NK-92 (cell line): Measurements from ENCODE around the gene CRYGC.
"Not testable (repeated sequence)": the region's sequence is repeated elsewhere in the genome, so short reads cannot be mapped to it uniquely, and the experiment has no call there.

Experiments used
- DNase-seq: peaks from one replicate; lab custom pipeline; 2025; ENCODE audit not compliant: unreplicated experiment; lab: John Stamatoyannopoulos, UW

Gene CRYGC

DNA sequence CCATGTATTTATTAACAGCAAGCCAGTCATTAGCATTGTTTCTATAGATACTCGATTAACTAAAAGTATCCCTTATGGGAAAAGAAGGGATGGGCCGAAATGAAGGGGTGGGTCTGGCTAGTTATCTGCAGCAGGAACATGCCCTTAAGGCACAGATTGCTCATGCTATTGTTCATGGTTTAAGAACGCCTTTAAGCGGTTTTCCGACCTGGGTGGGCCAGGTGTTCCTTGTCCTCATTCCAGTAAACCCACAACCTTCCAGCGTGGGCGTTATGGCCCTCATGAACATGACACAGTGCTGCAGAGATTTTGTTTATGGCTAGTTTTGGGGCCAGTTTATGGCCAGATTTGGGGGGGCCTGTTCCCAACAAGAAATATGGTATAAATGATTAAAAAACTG is 8.7 kb upstream of the CRYGC start:
- not testable (repeated sequence) for DNase-seq

GRCh38 chr2:208136716-208137094 is 7.1 kb upstream of the CRYGC start:
- DNase-seq, result no peak

GRCh38 chr2:208135794-208136715 is 6.4 kb upstream of the CRYGC start:
- no peak for DNase-seq

DNA sequence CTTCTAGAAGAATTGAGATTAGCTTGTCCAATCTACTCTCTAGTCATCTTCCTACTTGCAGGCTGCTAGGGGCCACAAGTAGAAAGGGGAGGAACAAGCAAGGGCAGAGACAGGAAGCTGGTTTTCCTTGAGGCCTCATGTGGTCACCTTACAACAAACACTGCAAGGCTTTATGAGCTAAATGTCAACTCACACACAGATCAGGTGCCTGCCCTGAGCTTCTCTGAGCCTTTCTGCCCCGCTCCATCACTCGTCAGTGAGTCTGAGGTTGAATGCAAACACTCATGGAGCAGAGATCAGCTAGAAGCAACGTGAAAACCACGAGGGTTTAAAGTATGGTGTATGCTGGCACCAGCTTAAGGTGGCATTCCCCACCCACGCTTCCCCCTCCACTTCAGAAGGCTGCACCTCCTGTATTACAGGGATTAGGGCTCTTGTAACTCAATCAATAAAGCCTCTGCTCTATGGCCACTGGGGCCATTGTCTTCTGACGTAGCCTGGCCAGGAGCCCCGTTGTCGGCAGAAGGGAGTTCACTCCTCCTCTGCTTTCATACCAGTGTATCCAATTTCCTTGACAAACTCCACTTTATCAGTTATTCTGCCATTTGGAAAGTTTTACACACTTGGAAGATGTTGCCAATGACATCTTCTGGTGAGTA is 5.4 kb upstream of the CRYGC start:
- no peak for DNase-seq

- no peak for DNase-seq
These were observed 1.1 kb upstream of the CRYGC start for GRCh38 chr2:208130712-208131110.

DNA sequence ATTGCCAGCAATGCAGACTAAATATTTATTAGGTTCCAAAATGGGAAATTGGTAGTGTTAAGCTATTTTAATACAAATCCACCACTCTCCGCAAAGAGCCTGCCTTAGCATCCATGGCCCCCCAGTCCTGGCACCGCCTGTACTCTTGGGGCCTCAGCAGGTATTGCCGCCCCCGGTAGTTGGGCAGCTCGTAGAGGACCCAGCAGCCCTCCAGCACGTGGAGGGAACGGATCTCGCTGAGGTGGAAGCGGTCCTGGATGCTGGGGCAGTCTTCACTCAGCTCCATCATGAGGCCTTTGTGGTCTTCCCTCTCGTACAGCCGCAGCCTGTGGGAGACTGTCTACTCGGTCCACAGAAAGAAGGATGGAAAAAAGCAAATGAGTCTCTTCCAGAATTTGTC is 1.5 kb downstream of the CRYGC start:
- DNase-seq, result no peak

DNA sequence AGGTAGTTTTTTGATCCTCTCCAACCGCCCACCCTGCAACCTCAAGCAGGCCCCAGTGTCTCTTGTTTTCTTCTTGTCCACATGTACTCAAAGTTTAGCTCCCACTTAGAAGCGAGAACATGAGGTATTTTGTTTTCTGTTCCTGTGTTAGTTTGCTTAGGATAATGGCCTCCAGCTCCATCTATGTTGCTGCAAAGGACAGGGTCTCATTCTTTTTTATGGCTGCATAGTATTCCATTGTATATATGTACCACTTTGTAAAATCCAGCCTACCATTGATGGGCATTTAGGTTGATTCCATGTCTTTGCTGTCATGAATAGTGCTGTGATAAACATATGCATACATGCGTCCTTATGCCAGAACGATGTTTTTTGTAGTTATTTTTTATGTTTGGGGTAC is 2.5 kb downstream of the CRYGC start:
- no peak for DNase-seq

DNA sequence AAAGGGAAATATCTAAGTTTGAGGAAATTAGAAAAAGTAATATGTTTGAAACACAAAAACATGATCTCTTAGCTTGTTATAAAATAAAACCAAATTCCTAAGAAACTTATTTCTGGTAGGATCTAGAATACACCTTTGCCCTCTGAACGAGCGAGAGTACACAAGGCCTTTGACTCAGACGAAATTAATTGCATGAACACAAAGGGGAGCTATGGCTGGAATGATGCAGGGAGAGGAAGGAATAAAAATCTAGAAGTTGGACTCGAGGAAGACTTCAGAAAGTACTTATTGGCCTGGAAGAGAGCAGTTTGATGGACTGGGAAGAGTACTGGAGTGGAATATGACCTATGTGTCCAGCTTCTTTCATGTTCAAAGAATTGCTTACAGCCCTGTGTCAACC is 4.4 kb downstream of the CRYGC start:
- DNase-seq, result no peak

- not testable (repeated sequence) for DNase-seq
These were observed 5.5 kb downstream of the CRYGC start, which contains the start of gene CRYGD for GRCh38 chr2:208124013-208124715. TSS of gene CRYGD (minus strand) at chr2:208124524. CDS start at chr2:208124473, 51 bp downstream.

DNA sequence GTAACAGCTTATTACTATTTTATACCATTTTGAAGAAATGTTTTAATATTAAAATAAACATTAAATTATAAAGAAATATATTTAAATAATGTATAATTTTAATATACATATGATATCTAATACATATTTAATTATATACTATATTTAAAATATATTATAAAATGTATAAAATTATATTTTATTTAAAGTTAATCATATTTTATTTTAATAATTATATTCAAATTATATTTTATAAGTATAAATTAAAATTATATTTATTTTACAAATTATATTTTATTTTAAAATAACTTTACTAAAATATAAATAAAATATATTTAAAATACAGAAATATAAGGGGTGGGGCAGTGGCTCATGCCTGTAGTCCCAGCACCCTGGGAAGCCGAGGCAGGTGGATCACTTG is 7.4 kb downstream of the CRYGC start:
- DNase-seq, result no peak

DNA sequence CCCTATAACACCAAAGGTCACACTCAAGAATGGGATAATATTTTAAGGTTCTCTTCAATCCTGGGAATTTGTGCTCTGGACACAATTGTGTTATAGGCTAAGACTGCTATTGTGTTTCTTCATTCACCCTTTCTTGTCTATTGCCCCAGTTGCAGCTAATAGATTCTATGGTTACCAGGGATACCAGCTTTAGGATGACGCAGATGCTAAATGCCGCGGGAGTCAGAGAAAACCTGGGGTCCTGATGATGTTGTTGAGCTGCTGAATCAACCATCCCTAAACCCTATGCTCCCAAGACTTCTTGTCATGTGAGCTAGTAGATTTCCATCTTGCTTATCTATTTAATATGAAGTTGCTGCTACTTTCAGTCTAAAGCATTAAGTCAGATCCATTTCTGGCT is 10.7 kb downstream of the CRYGC start:
- no peak for DNase-seq

DNA sequence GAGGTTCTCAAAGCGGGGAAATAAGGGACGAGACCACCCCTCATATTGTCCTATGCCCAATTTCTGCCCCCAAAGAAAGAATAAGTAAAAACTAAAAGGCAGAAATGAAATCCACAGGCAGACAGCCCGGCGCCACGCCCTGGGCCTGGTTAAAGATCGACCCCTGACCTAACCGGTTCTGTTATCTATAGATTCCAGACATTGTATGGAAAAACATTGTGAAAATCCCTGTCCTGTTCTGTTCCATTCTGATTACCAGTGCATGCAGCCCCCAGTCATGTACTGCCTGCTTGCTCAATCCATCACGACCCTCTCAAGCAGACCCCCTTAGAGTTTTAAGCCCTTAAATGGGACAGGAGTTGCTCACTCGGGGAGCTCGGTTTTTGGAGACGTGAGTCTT is 12.2 kb downstream of the CRYGC start:
- DNase-seq, result not testable (repeated sequence)

- no peak for DNase-seq
These were observed 16.7 kb downstream of the CRYGC start for GRCh38 chr2:208112969-208113368.

DNA sequence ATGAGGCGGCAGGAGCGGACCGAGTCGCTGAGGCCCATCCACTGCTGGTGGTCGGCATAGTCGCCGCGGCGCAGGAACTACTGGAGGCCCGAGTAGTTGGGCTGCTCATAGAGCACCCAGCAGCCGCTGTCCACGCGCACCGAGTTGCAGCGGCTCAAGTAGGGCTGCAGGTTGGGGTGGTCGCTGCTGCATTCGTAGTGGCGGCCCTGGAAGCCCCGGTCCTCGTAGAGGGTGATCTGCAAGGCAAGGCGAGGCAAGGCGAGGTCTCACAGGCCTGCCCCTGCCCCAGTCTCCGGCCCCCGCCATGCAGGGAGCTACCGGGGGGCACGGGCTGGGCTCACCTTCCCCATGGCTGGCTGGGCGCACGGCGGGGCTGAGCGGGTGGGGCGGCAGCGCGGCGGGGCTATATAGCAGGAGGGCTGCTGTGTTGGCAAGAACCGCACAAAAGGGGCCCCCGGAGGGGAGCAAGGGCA is 17.3 kb downstream of the CRYGC start:
- DNase-seq, result not testable (repeated sequence)

DNA sequence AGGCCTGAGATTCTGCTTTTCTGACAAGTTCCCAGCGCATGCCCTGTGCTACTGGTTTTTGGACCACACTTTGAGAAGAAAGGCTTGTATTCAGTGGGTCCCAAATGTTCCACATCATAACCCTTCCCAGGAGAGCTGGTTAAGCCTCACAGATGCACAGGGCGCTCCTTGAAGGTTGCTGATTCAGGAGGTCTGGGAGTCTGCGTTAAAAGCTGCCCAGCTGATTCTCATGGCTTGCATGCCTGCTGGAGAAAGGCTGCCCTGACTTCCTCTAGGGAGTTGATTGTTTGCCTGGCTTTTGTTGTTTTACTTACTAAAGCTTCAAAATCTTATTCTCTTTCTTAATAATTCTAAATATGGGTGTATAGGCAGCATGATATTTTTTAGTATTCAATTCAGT is 26.0 kb downstream of the CRYGC start:
- no peak for DNase-seq

- DNase-seq, result no peak
These were observed 27.7 kb downstream of the CRYGC start for GRCh38 chr2:208101716-208102631.

GRCh38 chr2:208099682-208100470 is 29.8 kb downstream of the CRYGC start:
- no peak for DNase-seq

DNA sequence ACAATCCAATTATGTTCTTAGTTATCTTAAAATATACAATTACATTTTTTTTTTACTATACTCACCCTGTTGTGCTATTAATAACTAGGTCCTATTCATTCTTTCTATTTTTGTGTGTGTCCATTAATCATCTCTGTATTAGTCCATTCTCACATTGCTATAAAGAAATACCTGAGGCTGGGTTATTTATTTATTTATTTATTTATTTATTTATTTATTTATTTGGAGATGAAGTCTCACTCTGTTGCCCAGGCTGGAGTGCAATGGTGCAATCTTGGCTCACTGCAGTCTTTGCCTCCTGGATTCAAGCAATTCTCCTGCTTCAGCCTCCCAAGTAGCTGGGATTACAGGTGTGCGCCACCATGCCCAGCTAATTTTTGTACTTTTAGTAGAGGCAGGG is 30.9 kb downstream of the CRYGC start:
- not testable (repeated sequence) for DNase-seq

DNA sequence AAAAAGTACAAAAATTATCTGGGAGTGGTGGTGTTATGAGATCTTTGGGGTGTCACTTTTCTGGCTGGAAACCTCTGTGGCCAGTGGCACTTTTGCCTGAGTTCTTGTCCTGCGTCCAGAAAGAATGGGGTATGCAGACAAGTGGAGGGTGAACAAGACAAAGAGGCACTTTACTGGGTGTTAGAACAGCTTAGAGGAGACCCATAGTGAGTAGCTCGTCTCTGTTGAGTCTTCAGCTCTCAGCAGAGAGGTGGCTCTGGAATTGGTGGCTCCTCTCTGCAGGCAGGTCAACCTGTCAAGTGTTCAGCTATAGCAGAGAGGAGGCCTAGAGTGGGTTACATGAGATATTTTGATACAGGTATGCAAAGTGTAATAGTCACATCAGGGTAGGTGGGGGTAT is 31.4 kb downstream of the CRYGC start:
- DNase-seq, result no peak

- no peak for DNase-seq
These were observed 31.8 kb downstream of the CRYGC start for GRCh38 chr2:208097801-208098200.
